Measurements from ENCODE around the gene GPM6B.
"Not testable (repeated sequence)": the region's sequence is repeated elsewhere in the genome, so short reads cannot be mapped to it uniquely, and the experiment has no call there.

DNA sequence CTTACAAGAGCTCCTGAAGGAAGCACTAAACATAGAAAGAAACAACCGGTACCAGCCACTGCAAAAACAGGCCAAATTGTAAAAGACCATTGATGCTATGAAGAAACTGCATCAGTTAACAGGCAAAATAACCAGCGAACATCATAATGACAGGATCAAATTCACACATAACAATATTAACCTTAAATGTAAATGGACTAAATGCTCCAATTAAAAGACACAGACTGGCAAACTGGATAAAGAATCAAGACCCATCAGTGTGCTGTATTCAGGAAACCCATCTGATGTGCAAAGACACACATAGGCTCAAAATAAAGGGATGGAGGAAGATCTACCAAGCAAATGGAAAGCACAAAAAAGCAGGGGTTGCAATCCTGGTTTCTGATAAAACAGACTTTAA lies 90.3 kb downstream of the GPM6B start:
- TF ChIP-seq, protein P1, sequence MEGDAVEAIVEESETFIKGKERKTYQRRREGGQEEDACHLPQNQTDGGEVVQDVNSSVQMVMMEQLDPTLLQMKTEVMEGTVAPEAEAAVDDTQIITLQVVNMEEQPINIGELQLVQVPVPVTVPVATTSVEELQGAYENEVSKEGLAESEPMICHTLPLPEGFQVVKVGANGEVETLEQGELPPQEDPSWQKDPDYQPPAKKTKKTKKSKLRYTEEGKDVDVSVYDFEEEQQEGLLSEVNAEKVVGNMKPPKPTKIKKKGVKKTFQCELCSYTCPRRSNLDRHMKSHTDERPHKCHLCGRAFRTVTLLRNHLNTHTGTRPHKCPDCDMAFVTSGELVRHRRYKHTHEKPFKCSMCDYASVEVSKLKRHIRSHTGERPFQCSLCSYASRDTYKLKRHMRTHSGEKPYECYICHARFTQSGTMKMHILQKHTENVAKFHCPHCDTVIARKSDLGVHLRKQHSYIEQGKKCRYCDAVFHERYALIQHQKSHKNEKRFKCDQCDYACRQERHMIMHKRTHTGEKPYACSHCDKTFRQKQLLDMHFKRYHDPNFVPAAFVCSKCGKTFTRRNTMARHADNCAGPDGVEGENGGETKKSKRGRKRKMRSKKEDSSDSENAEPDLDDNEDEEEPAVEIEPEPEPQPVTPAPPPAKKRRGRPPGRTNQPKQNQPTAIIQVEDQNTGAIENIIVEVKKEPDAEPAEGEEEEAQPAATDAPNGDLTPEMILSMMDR (IDR thresholded peaks at IDR 0.05; ENCODE audit: low read depth, low read length, poor library complexity, severe bottlenecking) = not testable (repeated sequence)
- not testable (repeated sequence) for TF ChIP-seq EZH2phosphoT487 (IDR thresholded peaks at IDR 0.05; ENCODE audit: borderline replicate concordance, low read length)
